Suprapubic skin (tissue), 4 donors: ENCODE measurements around the gene NFATC2. TPM values are rescaled to one million over a fixed set of nuclear protein-coding genes. Genes with fewer than 3 reads are reported as not detected.
A peak's percentile ranks its signal among the peaks of the same experiment; 100 is the strongest.
"Not testable (repeated sequence)": the region's sequence is repeated elsewhere in the genome, so short reads cannot be mapped to it uniquely, and the experiment has no call there.

Experiments
- DNase-seq, 2 donors: peaks; one replicate each; pipeline ENCODE4 v3.0.0-alpha.2; 2019; ENCODE audit warnings: low spot score in 2 of 2
- H3K27ac ChIP-seq: fragments of 200-600 bp; sonication (generic); one replicate; pipeline ENCODE4 v1.5.1; 2019
- H3K27me3 ChIP-seq: fragments of 200-600 bp; sonication (generic); one replicate; pipeline ENCODE4 v1.5.1; 2019
- H3K36me3 ChIP-seq: fragments of 200-600 bp; sonication (generic); one replicate; pipeline ENCODE4 v1.5.1; 2019
- H3K4me1 ChIP-seq: fragments of 200-600 bp; sonication (generic); one replicate; pipeline ENCODE4 v1.5.1; 2019
- H3K4me3 ChIP-seq: fragments of 200-600 bp; sonication (generic); one replicate; pipeline ENCODE4 v1.5.1; 2019; ENCODE audit warnings: mild to moderate bottlenecking
- H3K9me3 ChIP-seq: fragments of 200-600 bp; sonication (generic); one replicate; pipeline ENCODE4 v1.5.1; 2019
- CTCF ChIP-seq, 2 donors: fragments of 200-600 bp in 1 of 2; fragments of 450-650 bp in 1 of 2; sonication (generic) in 1 of 2; IDR thresholded peaks; one replicate each; pipeline ENCODE4 v1.5.1; 2016 to 2019; ENCODE audit warnings: antibody characterized with exemption in 2 of 2, mild to moderate bottlenecking in 1 of 2, moderate library complexity in 1 of 2
- EP300 ChIP-seq: sonication (generic); formaldehyde crosslinking; IDR thresholded peaks from one replicate; pipeline ENCODE4 v1.6.1; 2017; ENCODE audit warnings: antibody characterized with exemption
- POLR2A ChIP-seq, 2 donors: fragments of 450-650 bp; IDR thresholded peaks; one replicate each; pipeline ENCODE4 v1.6.1; 2017; ENCODE audit warnings: antibody characterized with exemption in 2 of 2, mild to moderate bottlenecking in 2 of 2, moderate library complexity in 2 of 2
- POLR2AphosphoS5 ChIP-seq, 3 donors: sonication (generic); formaldehyde crosslinking; IDR thresholded peaks; one replicate each; pipeline ENCODE4 v1.6.1; 2017; ENCODE audit warnings: antibody characterized with exemption in 3 of 3
- WGBS: methylation state at CpG from one replicate; pipeline ENCODE4 v1.1.5; 2018; 5-methylcytosine and 5-hydroxymethylcytosine counted together
- total RNA-seq, 4 donors: library from RNA; depleted of rRNA; stranded (reverse); fragments of >200 nt; gene quantifications; one replicate each; pipeline ENCODE4 v1.1.0, GENCODE V29; 2016

Gene NFATC2
- total RNA-seq, 4 donors from 2014 or later, result 5.4 to 15.7 (median 8.4) TPM

- no peaks in the 10 kb centered on the region for H3K36me3 ChIP-seq
- no peak overlapping the region for H3K4me3 ChIP-seq
- DNase-seq, result no peak
- no peaks in the 10 kb centered on the region for H3K27me3 ChIP-seq
- no peak overlapping the region for H3K27ac ChIP-seq
- TF ChIP-seq POLR2AphosphoS5 (IDR thresholded peaks at IDR 0.05) (no peak), CTCF (IDR thresholded peaks at IDR 0.05) (no peak), EP300 (no peak), POLR2A (IDR thresholded peaks at IDR 0.05) (no peak)
- WGBS, result 56% methylated on average over 1 of the region's 1 CpG
- no peaks in the 10 kb centered on the region for H3K9me3 ChIP-seq
- peaks cover 7% of the 10 kb centered on the region for H3K4me1 ChIP-seq
These were observed 194.7 kb downstream of the NFATC2 start for GRCh38 chr20:51347831-51348230.

- no peak for TF ChIP-seq EP300
- TF ChIP-seq POLR2AphosphoS5 (IDR thresholded peaks at IDR 0.05), result no peak
- no peak for TF ChIP-seq POLR2A (IDR thresholded peaks at IDR 0.05)
- TF ChIP-seq CTCF (IDR thresholded peaks at IDR 0.05), result no peak
- 79% methylated on average over 8 of the region's 8 CpGs for WGBS
- Histone ChIP-seq H3K27ac (no peak overlapping the region), H3K4me3 (no peak overlapping the region), H3K4me1 (peaks cover 7% of the 10 kb centered on the region), H3K27me3 (no peaks in the 10 kb centered on the region), H3K36me3 (no peaks in the 10 kb centered on the region), H3K9me3 (no peaks in the 10 kb centered on the region)
- peak in 1 of 2 donors; percentile 9 for DNase-seq
These were observed 195.6 kb downstream of the NFATC2 start for GRCh38 chr20:51346686-51347485.

- H3K27ac ChIP-seq, result peak overlapping the region; percentile 52
- H3K36me3 ChIP-seq, result no peaks in the 10 kb centered on the region
- H3K4me1 ChIP-seq, result peaks cover 7% of the 10 kb centered on the region
- WGBS, result 12% methylated on average over 7 of the region's 8 CpGs
- no peak overlapping the region for H3K4me3 ChIP-seq
- H3K9me3 ChIP-seq, result no peaks in the 10 kb centered on the region
- no peak for DNase-seq
- no peak for TF ChIP-seq POLR2AphosphoS5 (IDR thresholded peaks at IDR 0.05)
- TF ChIP-seq CTCF (IDR thresholded peaks at IDR 0.05), result no peak
- no peak for TF ChIP-seq EP300
- TF ChIP-seq POLR2A (IDR thresholded peaks at IDR 0.05), result no peak
- H3K27me3 ChIP-seq, result no peaks in the 10 kb centered on the region
These were observed 196.9 kb downstream of the NFATC2 start for GRCh38 chr20:51345601-51346101.

GRCh38 chr20:51343802-51344201 lies 198.7 kb downstream of the NFATC2 start:
- not testable (repeated sequence) for H3K4me1 ChIP-seq, H3K36me3 ChIP-seq, H3K9me3 ChIP-seq, DNase-seq, H3K27ac ChIP-seq, H3K4me3 ChIP-seq, H3K27me3 ChIP-seq
- 76% methylated on average over 3 of the region's 3 CpGs for WGBS

- TF ChIP-seq POLR2A (IDR thresholded peaks at IDR 0.05) (no peak), CTCF (IDR thresholded peaks at IDR 0.05) (no peak), POLR2AphosphoS5 (IDR thresholded peaks at IDR 0.05) (no peak), EP300 (no peak)
- 86% methylated on average over 8 of the region's 8 CpGs for WGBS
- DNase-seq, result no peak
- Histone ChIP-seq H3K9me3 (no peaks in the 10 kb centered on the region), H3K27ac (no peak overlapping the region), H3K4me1 (peaks cover 7% of the 10 kb centered on the region), H3K27me3 (no peaks in the 10 kb centered on the region), H3K4me3 (no peak overlapping the region), H3K36me3 (no peaks in the 10 kb centered on the region)
These were observed 199.8 kb downstream of the NFATC2 start for GRCh38 chr20:51342510-51343236.
